C4-2B (cell line): ENCODE results near the gene TFEB.

ENCODE experiments used
- ZFX ChIP-seq: fragments of 450-650 bp; IDR thresholded peaks from 2 replicates; pipeline ENCODE4 v1.6.1; 2017
- TF ChIP-seq, protein P1 (sequence below): fragments of 450-650 bp; conservative IDR thresholded peaks from 2 replicates; pipeline ENCODE4 v1.5.1; 2017; ENCODE audit warnings: mild to moderate bottlenecking

DNA sequence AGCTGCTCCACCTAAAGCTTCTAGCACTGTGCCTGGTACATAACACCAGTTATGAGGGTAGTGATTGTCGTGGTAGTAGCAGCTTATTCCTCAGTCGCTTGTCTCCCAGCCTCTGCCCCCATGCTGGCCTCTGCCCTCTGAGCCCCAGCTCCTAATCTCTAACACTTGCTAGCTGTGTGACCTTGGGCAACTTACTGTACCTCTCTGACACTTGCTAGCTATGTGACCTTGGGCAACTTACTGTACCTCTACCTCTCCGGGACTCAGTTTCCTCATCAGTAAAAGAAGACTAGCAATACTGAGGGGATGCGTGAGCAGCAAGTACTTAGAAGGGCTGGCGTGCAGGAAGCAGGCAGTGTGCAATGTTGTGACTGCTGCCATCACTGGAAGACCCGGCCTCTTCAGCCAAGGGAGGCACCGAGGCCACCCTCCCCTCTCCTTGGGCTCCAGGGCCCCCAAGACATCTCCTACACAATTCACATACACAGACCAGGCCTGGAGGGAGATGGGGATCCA is 87.3 kb downstream of the TFEB start:
- TF ChIP-seq, protein P1, sequence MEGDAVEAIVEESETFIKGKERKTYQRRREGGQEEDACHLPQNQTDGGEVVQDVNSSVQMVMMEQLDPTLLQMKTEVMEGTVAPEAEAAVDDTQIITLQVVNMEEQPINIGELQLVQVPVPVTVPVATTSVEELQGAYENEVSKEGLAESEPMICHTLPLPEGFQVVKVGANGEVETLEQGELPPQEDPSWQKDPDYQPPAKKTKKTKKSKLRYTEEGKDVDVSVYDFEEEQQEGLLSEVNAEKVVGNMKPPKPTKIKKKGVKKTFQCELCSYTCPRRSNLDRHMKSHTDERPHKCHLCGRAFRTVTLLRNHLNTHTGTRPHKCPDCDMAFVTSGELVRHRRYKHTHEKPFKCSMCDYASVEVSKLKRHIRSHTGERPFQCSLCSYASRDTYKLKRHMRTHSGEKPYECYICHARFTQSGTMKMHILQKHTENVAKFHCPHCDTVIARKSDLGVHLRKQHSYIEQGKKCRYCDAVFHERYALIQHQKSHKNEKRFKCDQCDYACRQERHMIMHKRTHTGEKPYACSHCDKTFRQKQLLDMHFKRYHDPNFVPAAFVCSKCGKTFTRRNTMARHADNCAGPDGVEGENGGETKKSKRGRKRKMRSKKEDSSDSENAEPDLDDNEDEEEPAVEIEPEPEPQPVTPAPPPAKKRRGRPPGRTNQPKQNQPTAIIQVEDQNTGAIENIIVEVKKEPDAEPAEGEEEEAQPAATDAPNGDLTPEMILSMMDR: no peak
- no peak for TF ChIP-seq ZFX
